ENCODE data around the gene SPATS2.

Gene SPATS2

DNA sequence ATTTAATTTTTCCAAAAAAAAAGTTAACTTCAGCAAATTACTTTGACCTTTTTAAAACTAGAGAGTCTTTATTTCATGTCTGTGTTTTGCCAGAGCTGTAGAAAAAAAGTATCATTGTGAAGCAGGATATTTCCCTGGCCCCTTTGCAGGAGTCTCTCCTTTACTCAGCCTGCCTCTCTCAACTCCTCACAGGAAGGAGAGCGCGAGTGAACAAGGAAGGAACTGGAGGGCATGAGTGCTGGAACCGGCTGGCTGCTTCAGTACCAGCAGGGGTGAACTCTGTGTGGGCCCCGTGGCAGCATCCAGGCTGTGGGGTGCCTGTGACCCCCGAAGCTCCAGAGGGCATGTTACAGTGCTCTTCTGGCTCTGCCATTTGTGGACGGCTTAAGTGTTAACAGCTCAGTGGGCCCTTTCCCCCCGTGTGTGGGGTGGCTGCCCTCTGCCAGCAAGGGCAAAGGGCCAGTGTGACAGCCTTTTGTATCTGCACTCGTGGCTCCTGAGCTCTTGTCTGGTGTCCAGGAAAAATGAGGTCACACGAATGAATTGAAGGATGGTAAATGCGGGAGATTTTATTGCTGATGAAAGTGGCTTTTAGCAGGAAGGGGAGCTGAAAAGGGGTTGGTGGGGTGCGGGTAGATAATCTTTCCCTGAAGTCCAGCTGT lies 95.0 kb downstream of the SPATS2 start:
- Histone ChIP-seq H3K9me3 (no peaks in the 10 kb centered on the region), H3K4me3 (ENCODE audit: low read depth in 1 of 2, low read length in 1 of 2) (no peak overlapping the region), H3K27ac (no peak overlapping the region), H3K4me1 (ENCODE audit: control insufficient read depth in 1 of 2, insufficient read depth in 1 of 2, low read depth in 1 of 2, low read length in 1 of 2) (no peaks in the 10 kb centered on the region), H3K27me3 (no peaks in the 10 kb centered on the region), H3K36me3 (no peaks in the 10 kb centered on the region)
- TF ChIP-seq, protein P1, sequence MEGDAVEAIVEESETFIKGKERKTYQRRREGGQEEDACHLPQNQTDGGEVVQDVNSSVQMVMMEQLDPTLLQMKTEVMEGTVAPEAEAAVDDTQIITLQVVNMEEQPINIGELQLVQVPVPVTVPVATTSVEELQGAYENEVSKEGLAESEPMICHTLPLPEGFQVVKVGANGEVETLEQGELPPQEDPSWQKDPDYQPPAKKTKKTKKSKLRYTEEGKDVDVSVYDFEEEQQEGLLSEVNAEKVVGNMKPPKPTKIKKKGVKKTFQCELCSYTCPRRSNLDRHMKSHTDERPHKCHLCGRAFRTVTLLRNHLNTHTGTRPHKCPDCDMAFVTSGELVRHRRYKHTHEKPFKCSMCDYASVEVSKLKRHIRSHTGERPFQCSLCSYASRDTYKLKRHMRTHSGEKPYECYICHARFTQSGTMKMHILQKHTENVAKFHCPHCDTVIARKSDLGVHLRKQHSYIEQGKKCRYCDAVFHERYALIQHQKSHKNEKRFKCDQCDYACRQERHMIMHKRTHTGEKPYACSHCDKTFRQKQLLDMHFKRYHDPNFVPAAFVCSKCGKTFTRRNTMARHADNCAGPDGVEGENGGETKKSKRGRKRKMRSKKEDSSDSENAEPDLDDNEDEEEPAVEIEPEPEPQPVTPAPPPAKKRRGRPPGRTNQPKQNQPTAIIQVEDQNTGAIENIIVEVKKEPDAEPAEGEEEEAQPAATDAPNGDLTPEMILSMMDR (IDR thresholded peaks at IDR 0.05) = no peak

DNA sequence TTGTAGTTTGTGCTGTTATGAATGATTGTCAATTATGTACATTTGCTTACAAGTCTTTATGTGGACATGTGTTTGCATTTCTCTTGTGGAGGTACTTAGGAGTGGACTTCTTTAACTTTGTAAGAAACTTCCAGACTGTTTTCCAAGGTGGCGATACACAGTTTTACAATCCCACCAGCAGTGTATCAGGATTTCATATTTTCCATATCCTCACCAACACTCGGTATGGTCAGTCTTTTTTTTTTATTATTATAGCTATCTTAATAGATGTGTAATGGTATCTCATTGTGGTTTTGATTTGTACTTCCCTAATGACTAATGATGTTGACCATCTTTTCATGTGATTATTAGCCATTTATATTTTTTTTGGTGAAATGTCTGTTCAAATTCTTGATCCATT lies 97.9 kb downstream of the SPATS2 start:
- TF ChIP-seq, protein P1 (IDR thresholded peaks at IDR 0.05) = no peak
- Histone ChIP-seq H3K4me1 (ENCODE audit: control insufficient read depth in 1 of 2, insufficient read depth in 1 of 2, low read depth in 1 of 2, low read length in 1 of 2) (no peaks in the 10 kb centered on the region), H3K4me3 (ENCODE audit: low read depth in 1 of 2, low read length in 1 of 2) (no peak overlapping the region), H3K27ac (no peak overlapping the region), H3K36me3 (no peaks in the 10 kb centered on the region), H3K27me3 (no peaks in the 10 kb centered on the region), H3K9me3 (no peaks in the 10 kb centered on the region)

DNA sequence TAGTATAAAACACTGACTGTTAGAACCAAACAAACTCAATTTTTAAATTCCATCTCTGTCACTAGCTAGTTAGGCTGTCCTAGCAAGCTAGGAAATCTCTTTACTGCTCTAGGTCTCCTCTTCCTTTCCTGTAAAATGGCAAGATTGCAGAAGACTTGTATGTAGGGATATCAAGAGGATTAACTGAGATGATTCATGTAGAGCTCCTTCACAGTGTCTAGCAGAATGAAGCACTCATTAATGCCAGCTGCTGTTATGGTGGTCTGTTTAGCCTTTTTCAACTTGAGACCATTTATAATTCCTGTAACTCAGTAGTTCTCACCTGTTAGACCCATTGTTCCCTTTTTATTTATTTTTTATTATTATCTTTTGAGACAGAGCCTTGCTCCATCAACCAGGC lies 103.7 kb downstream of the SPATS2 start:
- H3K36me3 ChIP-seq = no peaks in the 10 kb centered on the region
- H3K27ac ChIP-seq = no peak overlapping the region
- TF ChIP-seq, protein P1 (IDR thresholded peaks at IDR 0.05) = no peak
- no peaks in the 10 kb centered on the region for H3K9me3 ChIP-seq
- no peaks in the 10 kb centered on the region for H3K4me1 ChIP-seq (ENCODE audit: control insufficient read depth in 1 of 2, insufficient read depth in 1 of 2, low read depth in 1 of 2, low read length in 1 of 2)
- H3K27me3 ChIP-seq = no peaks in the 10 kb centered on the region
- no peak overlapping the region for H3K4me3 ChIP-seq (ENCODE audit: low read depth in 1 of 2, low read length in 1 of 2)

DNA sequence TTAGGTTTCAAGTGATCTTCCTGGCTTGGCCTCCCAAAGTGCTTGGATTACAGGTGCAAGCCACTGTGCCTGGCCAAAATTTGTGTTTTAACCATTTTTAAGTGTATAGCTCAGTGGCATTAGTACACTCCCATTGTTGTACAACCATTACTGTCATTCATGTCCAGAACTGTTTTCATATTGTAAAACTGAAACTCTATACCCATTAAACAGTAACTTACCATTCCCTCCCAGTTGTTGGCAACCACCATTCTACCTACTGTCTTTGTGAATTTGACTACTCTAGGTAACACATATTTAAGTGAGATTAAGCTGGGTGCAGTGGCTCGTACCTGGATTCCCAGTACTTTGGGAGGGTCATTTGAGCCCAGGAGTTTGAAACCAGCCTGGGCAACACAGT lies 104.3 kb downstream of the SPATS2 start:
- Histone ChIP-seq H3K4me1 (ENCODE audit: control insufficient read depth in 1 of 2, insufficient read depth in 1 of 2, low read depth in 1 of 2, low read length in 1 of 2) (no peaks in the 10 kb centered on the region), H3K4me3 (ENCODE audit: low read depth in 1 of 2, low read length in 1 of 2) (no peak overlapping the region), H3K27me3 (no peaks in the 10 kb centered on the region), H3K9me3 (no peaks in the 10 kb centered on the region), H3K27ac (no peak overlapping the region), H3K36me3 (no peaks in the 10 kb centered on the region)
- TF ChIP-seq, protein P1 (IDR thresholded peaks at IDR 0.05) = no peak

DNA sequence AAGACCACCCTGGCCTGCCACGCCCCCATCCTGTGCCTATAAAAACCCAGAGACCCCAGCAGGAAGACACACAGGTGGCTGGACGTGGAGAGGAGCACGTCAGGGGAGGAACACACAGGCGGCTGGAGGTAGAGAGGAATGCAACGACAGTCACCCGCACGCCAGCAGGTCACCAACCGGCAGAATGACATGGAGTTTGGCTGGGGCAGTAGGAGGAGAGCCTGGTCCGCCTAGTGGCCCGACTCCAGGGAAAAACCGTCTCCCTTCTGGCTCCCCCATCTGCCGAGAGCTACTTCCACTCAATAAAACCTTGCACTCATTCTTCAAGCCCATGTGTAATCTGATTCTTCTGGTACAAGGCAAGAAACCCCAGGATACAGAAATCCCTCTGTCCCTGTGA lies 108.8 kb downstream of the SPATS2 start:
- TF ChIP-seq, protein P1 (IDR thresholded peaks at IDR 0.05) = no peak
- H3K9me3 ChIP-seq = no peaks in the 10 kb centered on the region
- H3K4me3 ChIP-seq (ENCODE audit: low read depth in 1 of 2, low read length in 1 of 2) = no peak overlapping the region
- no peaks in the 10 kb centered on the region for H3K4me1 ChIP-seq (ENCODE audit: control insufficient read depth in 1 of 2, insufficient read depth in 1 of 2, low read depth in 1 of 2, low read length in 1 of 2)
- no peak overlapping the region for H3K27ac ChIP-seq
- H3K36me3 ChIP-seq = no peaks in the 10 kb centered on the region
- no peaks in the 10 kb centered on the region for H3K27me3 ChIP-seq
